Neural crest cell (in vitro differentiated cells): ENCODE data around the gene ADRM1. TPM values are rescaled to one million over a fixed set of nuclear protein-coding genes. Genes with fewer than 3 reads are reported as not detected.

ENCODE experiments used
- DNase-seq: peaks from one replicate; pipeline ENCODE4 v3.0.0; 2021; ENCODE audit warnings: low read depth, mixed read lengths, low spot score
- H3K27ac Mint-ChIP-seq: one replicate; pipeline ENCODE4 v1.8.0; 2021; ENCODE audit warnings: mild to moderate bottlenecking, mixed read lengths; ENCODE audit not compliant: unreplicated experiment
- H3K27me3 Mint-ChIP-seq: 2 replicates; pipeline ENCODE4 v1.8.0; 2021; ENCODE audit warnings: low read depth, mild to moderate bottlenecking, mixed read lengths
- H3K36me3 Mint-ChIP-seq: 2 replicates; pipeline ENCODE4 v1.8.0; 2021; ENCODE audit warnings: low read depth, mild to moderate bottlenecking, mixed read lengths
- H3K4me1 Mint-ChIP-seq: 2 replicates; pipeline ENCODE4 v1.8.0; 2021; ENCODE audit warnings: mixed read lengths
- H3K4me3 Mint-ChIP-seq: one replicate; pipeline ENCODE4 v1.8.0; 2021; ENCODE audit warnings: mild to moderate bottlenecking, mixed read lengths
- H3K9me3 Mint-ChIP-seq: 2 replicates; pipeline ENCODE4 v1.8.0; 2021; ENCODE audit warnings: mixed read lengths
- CTCF ChIP-seq: fragments of 200-600 bp; sonication (generic); conservative IDR thresholded peaks from 2 replicates; pipeline ENCODE4 v1.5.0; 2021; ENCODE audit warnings: antibody characterized with exemption, mild to moderate bottlenecking
- total RNA-seq: library from RNA; stranded (reverse); gene quantifications from 2 replicates; pipeline ENCODE4 v1.2.1, GENCODE V29; 2021

The ADRM1 gene
- total RNA-seq, 1 donor from 2014 or later, result 98.8 TPM

GRCh38 chr20:62273416-62273815 is 29.4 kb upstream of the ADRM1 start:
- Mint-ChIP-seq H3K9me3 (no peaks in the 10 kb centered on the region), H3K36me3 (no peaks in the 10 kb centered on the region), H3K27me3 (no peaks in the 10 kb centered on the region), H3K27ac (no peak overlapping the region), H3K4me1 (no peaks in the 10 kb centered on the region), H3K4me3 (no peak overlapping the region)
- TF ChIP-seq CTCF, result no peak
- no peak for DNase-seq

GRCh38 chr20:62274332-62274950 is 28.4 kb upstream of the ADRM1 start:
- Mint-ChIP-seq H3K4me1 (no peaks in the 10 kb centered on the region), H3K36me3 (no peaks in the 10 kb centered on the region), H3K27ac (no peak overlapping the region), H3K9me3 (no peaks in the 10 kb centered on the region), H3K27me3 (no peaks in the 10 kb centered on the region), H3K4me3 (no peak overlapping the region)
- no peak for TF ChIP-seq CTCF
- no peak for DNase-seq

GRCh38 chr20:62275219-62275618 is 27.6 kb upstream of the ADRM1 start:
- no peaks in the 10 kb centered on the region for H3K4me1 Mint-ChIP-seq
- H3K27me3 Mint-ChIP-seq, result no peaks in the 10 kb centered on the region
- H3K4me3 Mint-ChIP-seq, result no peak overlapping the region
- H3K9me3 Mint-ChIP-seq, result no peaks in the 10 kb centered on the region
- TF ChIP-seq CTCF, result no peak
- peak overlapping the region; percentile 27 for H3K27ac Mint-ChIP-seq
- DNase-seq, result no peak
- H3K36me3 Mint-ChIP-seq, result no peaks in the 10 kb centered on the region

GRCh38 chr20:62276439-62276838 is 26.4 kb upstream of the ADRM1 start:
- Mint-ChIP-seq H3K27me3 (no peaks in the 10 kb centered on the region), H3K4me3 (no peak overlapping the region), H3K9me3 (no peaks in the 10 kb centered on the region), H3K36me3 (peaks cover under 1% of the 10 kb centered on the region), H3K27ac (no peak overlapping the region), H3K4me1 (no peaks in the 10 kb centered on the region)
- DNase-seq, result no peak
- TF ChIP-seq CTCF, result no peak

- H3K27me3 Mint-ChIP-seq, result no peaks in the 10 kb centered on the region
- H3K4me1 Mint-ChIP-seq, result no peaks in the 10 kb centered on the region
- H3K27ac Mint-ChIP-seq, result no peak overlapping the region
- no peaks in the 10 kb centered on the region for H3K9me3 Mint-ChIP-seq
- TF ChIP-seq CTCF, result no peak
- no peak overlapping the region for H3K4me3 Mint-ChIP-seq
- no peak for DNase-seq
- H3K36me3 Mint-ChIP-seq, result peaks cover 3% of the 10 kb centered on the region
Measured at GRCh38 chr20:62277253-62277652, 25.5 kb upstream of the ADRM1 start.
